HG02840 (cell line): ENCODE measurements around the gene APP.
"Not testable (repeated sequence)": the region's sequence is repeated elsewhere in the genome, so short reads cannot be mapped to it uniquely, and the experiment has no call there.

ENCODE experiments used
- ATAC-seq: cut with Tn5 transposase; IDR thresholded peaks from one replicate; pipeline ENCODE4 v1.9.1; 2021; ENCODE audit warnings: mild to moderate bottlenecking, moderate library complexity, moderate number of reproducible peaks; ENCODE audit not compliant: unreplicated experiment, low FRiP score

The APP gene

GRCh38 chr21:26036916-26037315, 133.7 kb downstream of the APP start:
- no peak for ATAC-seq

GRCh38 chr21:26032263-26032662, 138.3 kb downstream of the APP start:
- ATAC-seq: no peak

- no peak for ATAC-seq
Observed at GRCh38 chr21:26028183-26028582, 142.4 kb downstream of the APP start.

- ATAC-seq: no peak
Observed at GRCh38 chr21:26027696-26028095, 142.9 kb downstream of the APP start.

- ATAC-seq: no peak
Observed at GRCh38 chr21:26025536-26026512, 144.7 kb downstream of the APP start.

- not testable (repeated sequence) for ATAC-seq
Observed at GRCh38 chr21:26023406-26023805, 147.2 kb downstream of the APP start.

- not testable (repeated sequence) for ATAC-seq
Observed at GRCh38 chr21:26022598-26023337, 147.8 kb downstream of the APP start.

GRCh38 chr21:26020510-26020909, 150.1 kb downstream of the APP start:
- no peak for ATAC-seq

- no peak for ATAC-seq
Observed at GRCh38 chr21:26020081-26020480, 150.5 kb downstream of the APP start.

- no peak for ATAC-seq
Observed at GRCh38 chr21:26019236-26019635, 151.3 kb downstream of the APP start.

GRCh38 chr21:26013970-26014369, 156.6 kb downstream of the APP start:
- ATAC-seq: no peak

GRCh38 chr21:26012482-26012881, 158.1 kb downstream of the APP start:
- not testable (repeated sequence) for ATAC-seq

- ATAC-seq: no peak
Observed at GRCh38 chr21:26011292-26011940, 159.2 kb downstream of the APP start.

GRCh38 chr21:26007951-26008498, 162.5 kb downstream of the APP start:
- no peak for ATAC-seq

GRCh38 chr21:26005464-26005863, 165.1 kb downstream of the APP start:
- ATAC-seq: no peak

GRCh38 chr21:26003404-26003803, 167.2 kb downstream of the APP start:
- no peak for ATAC-seq

- no peak for ATAC-seq
Observed at GRCh38 chr21:26001356-26001755, 169.2 kb downstream of the APP start.

GRCh38 chr21:25999921-26000582, 170.5 kb downstream of the APP start:
- ATAC-seq: no peak

- no peak for ATAC-seq
Observed at GRCh38 chr21:25997788-25998611, 172.6 kb downstream of the APP start.
